GM23338 (cell line): ENCODE data around the gene GATAD2A. TPM values are rescaled to one million over a fixed set of nuclear protein-coding genes. Genes with fewer than 3 reads are reported as not detected.

Source experiments
- ATAC-seq: fragments of 200-7000 bp; cut with Tn5 transposase; 3 replicates; pipeline ENCODE4 v1.9.1; 2020
- DNase-seq: peaks from one replicate; pipeline ENCODE4 v3.0.0-alpha.2; 2015; ENCODE audit warnings: low spot score
- H2AFZ ChIP-seq: fragments of 200-600 bp; sonication (generic); 2 replicates; pipeline ENCODE4 v1.8.0; 2016; ENCODE audit warnings: antibody characterized with exemption, mild to moderate bottlenecking, moderate library complexity
- H3F3A ChIP-seq: fragments of 200-600 bp; sonication (generic); replicated peaks from 2 replicates; pipeline ENCODE4 v1.8.0; 2017; ENCODE audit warnings: antibody characterized with exemption, mixed run types, low read depth
- H3K27ac ChIP-seq: fragments of 200-600 bp; sonication (generic); 2 replicates; pipeline ENCODE4 v1.6.1; 2016; ENCODE audit warnings: low read depth
- H3K27me3 ChIP-seq: fragments of 200-600 bp; sonication (generic); 2 replicates; pipeline ENCODE4 v1.8.0; 2016; ENCODE audit warnings: mild to moderate bottlenecking, mixed run types, moderate library complexity; ENCODE audit not compliant: insufficient read depth
- H3K36me3 ChIP-seq: fragments of 200-600 bp; sonication (generic); 2 replicates; pipeline ENCODE4 v1.8.0; 2016; ENCODE audit warnings: mild to moderate bottlenecking; ENCODE audit not compliant: insufficient read depth
- H3K4me1 ChIP-seq: fragments of 200-600 bp; sonication (generic); 2 replicates; pipeline ENCODE4 v1.8.0; 2016; ENCODE audit warnings: mild to moderate bottlenecking, moderate library complexity; ENCODE audit not compliant: insufficient read depth
- H3K4me2 ChIP-seq: fragments of 200-600 bp; sonication (generic); 2 replicates; pipeline ENCODE4 v1.7.1; 2017; ENCODE audit warnings: mixed run types
- H3K4me3 ChIP-seq: fragments of 200-600 bp; sonication (generic); 2 replicates; pipeline ENCODE4 v1.6.1; 2016; ENCODE audit warnings: mixed run types
- H3K79me2 ChIP-seq: fragments of 200-600 bp; sonication (generic); replicated peaks from 2 replicates; pipeline ENCODE4 v1.8.0; 2017; ENCODE audit warnings: mild to moderate bottlenecking; ENCODE audit not compliant: insufficient read depth
- H3K9me2 ChIP-seq: fragments of 200-600 bp; sonication (generic); 2 replicates; pipeline ENCODE4 v1.8.0; 2017; ENCODE audit not compliant: insufficient read depth
- H4K20me1 ChIP-seq: fragments of 200-600 bp; sonication (generic); replicated peaks from 2 replicates; pipeline ENCODE4 v1.8.0; 2017; ENCODE audit warnings: mild to moderate bottlenecking; ENCODE audit not compliant: insufficient read depth
- H3K27ac Mint-ChIP-seq: 2 replicates; pipeline ENCODE4 v1.8.0; 2020; ENCODE audit warnings: inconsistent platforms, mild to moderate bottlenecking, moderate library complexity, mixed read lengths
- H3K27me3 Mint-ChIP-seq: 3 replicates; pipeline ENCODE4 v1.8.0; 2022; ENCODE audit warnings: low read depth, mild to moderate bottlenecking, moderate library complexity, mixed read lengths, inconsistent platforms; ENCODE audit not compliant: insufficient read depth, poor library complexity
- H3K36me3 Mint-ChIP-seq: 3 replicates; pipeline ENCODE4 v1.8.0; 2021; ENCODE audit warnings: low read depth, mild to moderate bottlenecking, inconsistent platforms, moderate library complexity, mixed read lengths
- H3K4me1 Mint-ChIP-seq: 3 replicates; pipeline ENCODE4 v1.8.0; 2020; ENCODE audit warnings: mild to moderate bottlenecking, inconsistent platforms, mixed read lengths
- H3K4me3 Mint-ChIP-seq: 3 replicates; pipeline ENCODE4 v1.8.0; 2021; ENCODE audit warnings: moderate library complexity, mild to moderate bottlenecking, inconsistent platforms, mixed read lengths
- H3K9me3 Mint-ChIP-seq: 3 replicates; pipeline ENCODE4 v1.8.0; 2020; ENCODE audit warnings: moderate library complexity, mild to moderate bottlenecking, inconsistent platforms, mixed read lengths
- CREB1 ChIP-seq: fragments of 250-450 bp; sonication (Bioruptor Pico); IDR thresholded peaks from 2 replicates; pipeline ENCODE4 v1.5.0; 2020; ENCODE audit warnings: low read depth, mild to moderate bottlenecking, moderate library complexity
- CTCF ChIP-seq, 2 experiments: fragments of 200-600 bp in 1 of 2; sonication (generic) in 1 of 2; conservative IDR thresholded peaks; 2 replicates each; pipeline versions ENCODE4 v1.5.1 to v1.6.1; 2016 to 2017; ENCODE audit warnings: antibody characterized with exemption in 2 of 2, low read depth in 2 of 2, mild to moderate bottlenecking in 2 of 2, moderate library complexity in 1 of 2
- EZH2 ChIP-seq: fragments of 200-600 bp; sonication (generic); IDR thresholded peaks from one replicate; pipeline ENCODE4 v1.8.0; 2017; ENCODE audit warnings: antibody characterized with exemption, mild to moderate bottlenecking, low read depth; ENCODE audit not compliant: unreplicated experiment
- EZH2phosphoT487 ChIP-seq: fragments of 200-600 bp; sonication (generic); IDR thresholded peaks from one replicate; pipeline ENCODE4 v1.8.1; 2018; ENCODE audit warnings: antibody characterized with exemption; ENCODE audit not compliant: unreplicated experiment
- JUNB ChIP-seq: IDR thresholded peaks from one replicate; pipeline ENCODE4 v1.6.1; 2016; ENCODE audit warnings: antibody characterized with exemption; ENCODE audit not compliant: unreplicated experiment
- NANOG ChIP-seq: IDR thresholded peaks from 2 replicates; pipeline ENCODE4 v1.6.1; 2016; ENCODE audit warnings: antibody characterized with exemption, borderline replicate concordance
- POLR2AphosphoS5 ChIP-seq: IDR thresholded peaks from 2 replicates; pipeline ENCODE4 v1.6.1; 2016; ENCODE audit warnings: antibody characterized with exemption, low read depth
- STAT1 ChIP-seq: IDR thresholded peaks from one replicate; pipeline ENCODE4 v1.6.1; 2016; ENCODE audit warnings: antibody characterized with exemption; ENCODE audit not compliant: unreplicated experiment
- ZNF114 ChIP-seq: fragments of 250-450 bp; sonication (Bioruptor Pico); IDR thresholded peaks from 2 replicates; pipeline ENCODE4 v1.5.0; 2020; ENCODE audit warnings: mild to moderate bottlenecking, moderate library complexity
- ZNF331 ChIP-seq: fragments of 250-450 bp; sonication (Bioruptor Pico); IDR thresholded peaks from 2 replicates; pipeline ENCODE4 v1.5.0; 2020; ENCODE audit warnings: low read depth, mild to moderate bottlenecking, moderate library complexity
- polyA plus RNA-seq: library from polyadenylated mRNA; unstranded; fragments of >200 nt; fragmentation: Nextera tagmentation; extraction: Ambion mirVana; gene quantifications from 2 replicates; pipeline ENCODE4 v1.2.1, GENCODE V29; 2016
- total RNA-seq: library from RNA; depleted of rRNA; stranded (reverse); fragments of >200 nt; shearing (Covaris generic); gene quantifications from 2 replicates; pipeline ENCODE4 v1.2.3, GENCODE V29; 2014
- TF ChIP-seq, protein P1 (sequence below): IDR thresholded peaks from 2 replicates; pipeline ENCODE4 v1.6.1; 2016; ENCODE audit warnings: antibody characterized with exemption
- TF ChIP-seq, protein P2 (sequence below): IDR thresholded peaks from one replicate; pipeline ENCODE4 v1.6.1; 2018; ENCODE audit warnings: antibody characterized with exemption; ENCODE audit not compliant: unreplicated experiment
- TF ChIP-seq, protein P3 (sequence below): fragments of 250-450 bp; sonication (Bioruptor Pico); IDR thresholded peaks from 2 replicates; pipeline ENCODE4 v1.5.0; 2020; ENCODE audit warnings: mild to moderate bottlenecking, moderate library complexity

The GATAD2A gene
- total and polyA plus RNA-seq, 2 experiments from 2014 or later, result 40.0 to 151 TPM

GRCh38 chr19:19535311-19536191 is 130.1 kb downstream of the GATAD2A start:
- peaks cover 26% of the 10 kb centered on the region for H3K4me1 Mint-ChIP-seq
- peaks cover 30% of the 10 kb centered on the region for H3K27me3 ChIP-seq
- no peaks in the 10 kb centered on the region for H3K79me2 ChIP-seq
- H3K4me1 ChIP-seq, result peaks cover 5% of the 10 kb centered on the region; the same call in 1 of the 2 replicates
- 0 out of 2 replicates have a peak, but pooled peaks cover 5% of the 10 kb centered on the region for H4K20me1 ChIP-seq
- H3K4me3 ChIP-seq, result no peak overlapping the region
- no peaks in the 10 kb centered on the region for H3K9me3 Mint-ChIP-seq
- H2AFZ ChIP-seq, result no peak overlapping the region
- H3F3A ChIP-seq, result peaks cover 35% of the 10 kb centered on the region
- no peaks in the 10 kb centered on the region for H3K9me2 ChIP-seq
- H3K27ac Mint-ChIP-seq, result no peak overlapping the region
- H3K36me3 Mint-ChIP-seq, result peaks cover 10% of the 10 kb centered on the region
- H3K4me2 ChIP-seq, result no peak overlapping the region
- H3K27ac ChIP-seq, result no peak overlapping the region
- no peak for ATAC-seq
- no peak for DNase-seq
- peaks cover 33% of the 10 kb centered on the region for H3K27me3 Mint-ChIP-seq
- H3K4me3 Mint-ChIP-seq, result no peak overlapping the region; the same call in 2 of the 3 replicates
- no peak for TF ChIP-seq ZNF331 (CRISPR knock-in tag)
- no peak for TF ChIP-seq ZNF114 (CRISPR knock-in tag)
- TF ChIP-seq, protein P1, sequence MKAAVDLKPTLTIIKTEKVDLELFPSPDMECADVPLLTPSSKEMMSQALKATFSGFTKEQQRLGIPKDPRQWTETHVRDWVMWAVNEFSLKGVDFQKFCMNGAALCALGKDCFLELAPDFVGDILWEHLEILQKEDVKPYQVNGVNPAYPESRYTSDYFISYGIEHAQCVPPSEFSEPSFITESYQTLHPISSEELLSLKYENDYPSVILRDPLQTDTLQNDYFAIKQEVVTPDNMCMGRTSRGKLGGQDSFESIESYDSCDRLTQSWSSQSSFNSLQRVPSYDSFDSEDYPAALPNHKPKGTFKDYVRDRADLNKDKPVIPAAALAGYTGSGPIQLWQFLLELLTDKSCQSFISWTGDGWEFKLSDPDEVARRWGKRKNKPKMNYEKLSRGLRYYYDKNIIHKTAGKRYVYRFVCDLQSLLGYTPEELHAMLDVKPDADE, result no peak
- no peak for TF ChIP-seq EZH2
- TF ChIP-seq, protein P2, sequence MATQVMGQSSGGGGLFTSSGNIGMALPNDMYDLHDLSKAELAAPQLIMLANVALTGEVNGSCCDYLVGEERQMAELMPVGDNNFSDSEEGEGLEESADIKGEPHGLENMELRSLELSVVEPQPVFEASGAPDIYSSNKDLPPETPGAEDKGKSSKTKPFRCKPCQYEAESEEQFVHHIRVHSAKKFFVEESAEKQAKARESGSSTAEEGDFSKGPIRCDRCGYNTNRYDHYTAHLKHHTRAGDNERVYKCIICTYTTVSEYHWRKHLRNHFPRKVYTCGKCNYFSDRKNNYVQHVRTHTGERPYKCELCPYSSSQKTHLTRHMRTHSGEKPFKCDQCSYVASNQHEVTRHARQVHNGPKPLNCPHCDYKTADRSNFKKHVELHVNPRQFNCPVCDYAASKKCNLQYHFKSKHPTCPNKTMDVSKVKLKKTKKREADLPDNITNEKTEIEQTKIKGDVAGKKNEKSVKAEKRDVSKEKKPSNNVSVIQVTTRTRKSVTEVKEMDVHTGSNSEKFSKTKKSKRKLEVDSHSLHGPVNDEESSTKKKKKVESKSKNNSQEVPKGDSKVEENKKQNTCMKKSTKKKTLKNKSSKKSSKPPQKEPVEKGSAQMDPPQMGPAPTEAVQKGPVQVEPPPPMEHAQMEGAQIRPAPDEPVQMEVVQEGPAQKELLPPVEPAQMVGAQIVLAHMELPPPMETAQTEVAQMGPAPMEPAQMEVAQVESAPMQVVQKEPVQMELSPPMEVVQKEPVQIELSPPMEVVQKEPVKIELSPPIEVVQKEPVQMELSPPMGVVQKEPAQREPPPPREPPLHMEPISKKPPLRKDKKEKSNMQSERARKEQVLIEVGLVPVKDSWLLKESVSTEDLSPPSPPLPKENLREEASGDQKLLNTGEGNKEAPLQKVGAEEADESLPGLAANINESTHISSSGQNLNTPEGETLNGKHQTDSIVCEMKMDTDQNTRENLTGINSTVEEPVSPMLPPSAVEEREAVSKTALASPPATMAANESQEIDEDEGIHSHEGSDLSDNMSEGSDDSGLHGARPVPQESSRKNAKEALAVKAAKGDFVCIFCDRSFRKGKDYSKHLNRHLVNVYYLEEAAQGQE, result no peak
- no peak for TF ChIP-seq EZH2phosphoT487
- TF ChIP-seq JUNB, result no peak
- TF ChIP-seq POLR2AphosphoS5, result no peak
- TF ChIP-seq, protein P3, sequence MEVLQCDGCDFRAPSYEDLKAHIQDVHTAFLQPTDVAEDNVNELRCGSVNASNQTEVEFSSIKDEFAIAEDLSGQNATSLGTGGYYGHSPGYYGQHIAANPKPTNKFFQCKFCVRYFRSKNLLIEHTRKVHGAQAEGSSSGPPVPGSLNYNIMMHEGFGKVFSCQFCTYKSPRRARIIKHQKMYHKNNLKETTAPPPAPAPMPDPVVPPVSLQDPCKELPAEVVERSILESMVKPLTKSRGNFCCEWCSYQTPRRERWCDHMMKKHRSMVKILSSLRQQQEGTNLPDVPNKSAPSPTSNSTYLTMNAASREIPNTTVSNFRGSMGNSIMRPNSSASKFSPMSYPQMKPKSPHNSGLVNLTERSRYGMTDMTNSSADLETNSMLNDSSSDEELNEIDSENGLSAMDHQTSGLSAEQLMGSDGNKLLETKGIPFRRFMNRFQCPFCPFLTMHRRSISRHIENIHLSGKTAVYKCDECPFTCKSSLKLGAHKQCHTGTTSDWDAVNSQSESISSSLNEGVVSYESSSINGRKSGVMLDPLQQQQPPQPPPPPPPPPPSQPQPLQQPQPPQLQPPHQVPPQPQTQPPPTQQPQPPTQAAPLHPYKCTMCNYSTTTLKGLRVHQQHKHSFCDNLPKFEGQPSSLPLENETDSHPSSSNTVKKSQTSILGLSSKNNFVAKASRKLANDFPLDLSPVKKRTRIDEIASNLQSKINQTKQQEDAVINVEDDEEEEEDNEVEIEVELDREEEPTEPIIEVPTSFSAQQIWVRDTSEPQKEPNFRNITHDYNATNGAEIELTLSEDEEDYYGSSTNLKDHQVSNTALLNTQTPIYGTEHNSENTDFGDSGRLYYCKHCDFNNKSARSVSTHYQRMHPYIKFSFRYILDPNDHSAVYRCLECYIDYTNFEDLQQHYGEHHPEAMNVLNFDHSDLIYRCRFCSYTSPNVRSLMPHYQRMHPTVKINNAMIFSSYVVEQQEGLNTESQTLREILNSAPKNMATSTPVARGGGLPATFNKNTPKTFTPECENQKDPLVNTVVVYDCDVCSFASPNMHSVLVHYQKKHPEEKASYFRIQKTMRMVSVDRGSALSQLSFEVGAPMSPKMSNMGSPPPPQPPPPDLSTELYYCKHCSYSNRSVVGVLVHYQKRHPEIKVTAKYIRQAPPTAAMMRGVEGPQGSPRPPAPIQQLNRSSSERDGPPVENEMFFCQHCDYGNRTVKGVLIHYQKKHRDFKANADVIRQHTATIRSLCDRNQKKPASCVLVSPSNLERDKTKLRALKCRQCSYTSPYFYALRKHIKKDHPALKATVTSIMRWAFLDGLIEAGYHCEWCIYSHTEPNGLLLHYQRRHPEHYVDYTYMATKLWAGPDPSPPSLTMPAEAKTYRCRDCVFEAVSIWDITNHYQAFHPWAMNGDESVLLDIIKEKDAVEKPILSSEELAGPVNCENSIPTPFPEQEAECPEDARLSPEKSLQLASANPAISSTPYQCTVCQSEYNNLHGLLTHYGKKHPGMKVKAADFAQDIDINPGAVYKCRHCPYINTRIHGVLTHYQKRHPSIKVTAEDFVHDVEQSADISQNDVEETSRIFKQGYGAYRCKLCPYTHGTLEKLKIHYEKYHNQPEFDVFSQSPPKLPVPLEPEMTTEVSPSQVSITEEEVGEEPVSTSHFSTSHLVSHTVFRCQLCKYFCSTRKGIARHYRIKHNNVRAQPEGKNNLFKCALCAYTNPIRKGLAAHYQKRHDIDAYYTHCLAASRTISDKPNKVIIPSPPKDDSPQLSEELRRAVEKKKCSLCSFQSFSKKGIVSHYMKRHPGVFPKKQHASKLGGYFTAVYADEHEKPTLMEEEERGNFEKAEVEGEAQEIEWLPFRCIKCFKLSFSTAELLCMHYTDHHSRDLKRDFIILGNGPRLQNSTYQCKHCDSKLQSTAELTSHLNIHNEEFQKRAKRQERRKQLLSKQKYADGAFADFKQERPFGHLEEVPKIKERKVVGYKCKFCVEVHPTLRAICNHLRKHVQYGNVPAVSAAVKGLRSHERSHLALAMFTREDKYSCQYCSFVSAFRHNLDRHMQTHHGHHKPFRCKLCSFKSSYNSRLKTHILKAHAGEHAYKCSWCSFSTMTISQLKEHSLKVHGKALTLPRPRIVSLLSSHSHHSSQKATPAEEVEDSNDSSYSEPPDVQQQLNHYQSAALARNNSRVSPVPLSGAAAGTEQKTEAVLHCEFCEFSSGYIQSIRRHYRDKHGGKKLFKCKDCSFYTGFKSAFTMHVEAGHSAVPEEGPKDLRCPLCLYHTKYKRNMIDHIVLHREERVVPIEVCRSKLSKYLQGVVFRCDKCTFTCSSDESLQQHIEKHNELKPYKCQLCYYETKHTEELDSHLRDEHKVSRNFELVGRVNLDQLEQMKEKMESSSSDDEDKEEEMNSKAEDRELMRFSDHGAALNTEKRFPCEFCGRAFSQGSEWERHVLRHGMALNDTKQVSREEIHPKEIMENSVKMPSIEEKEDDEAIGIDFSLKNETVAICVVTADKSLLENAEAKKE (CRISPR knock-in tag), result no peak
- TF ChIP-seq STAT1, result no peak
- TF ChIP-seq CTCF (conservative IDR thresholded peaks at IDR 0.05; ENCODE audit: low read depth in 2 of 2), result no peak
- TF ChIP-seq CREB1 (CRISPR knock-in tag), result no peak
- TF ChIP-seq NANOG, result no peak
- no peaks in the 10 kb centered on the region for H3K36me3 ChIP-seq
